22Rv1 (cell line): ENCODE measurements around the gene SAPCD2.

Source experiments
- H3K27ac ChIP-seq: fragments of 450-650 bp; 2 replicates; pipeline ENCODE4 v1.5.1; 2017
- ZFX ChIP-seq: fragments of 450-650 bp; IDR thresholded peaks from 2 replicates; pipeline ENCODE4 v1.6.1; 2017; ENCODE audit warnings: antibody characterized with exemption, borderline replicate concordance
- TF ChIP-seq, protein P1 (sequence below): fragments of 450-650 bp; IDR thresholded peaks from 2 replicates; pipeline ENCODE4 v1.5.1; 2017; ENCODE audit warnings: mild to moderate bottlenecking

The SAPCD2 gene

DNA sequence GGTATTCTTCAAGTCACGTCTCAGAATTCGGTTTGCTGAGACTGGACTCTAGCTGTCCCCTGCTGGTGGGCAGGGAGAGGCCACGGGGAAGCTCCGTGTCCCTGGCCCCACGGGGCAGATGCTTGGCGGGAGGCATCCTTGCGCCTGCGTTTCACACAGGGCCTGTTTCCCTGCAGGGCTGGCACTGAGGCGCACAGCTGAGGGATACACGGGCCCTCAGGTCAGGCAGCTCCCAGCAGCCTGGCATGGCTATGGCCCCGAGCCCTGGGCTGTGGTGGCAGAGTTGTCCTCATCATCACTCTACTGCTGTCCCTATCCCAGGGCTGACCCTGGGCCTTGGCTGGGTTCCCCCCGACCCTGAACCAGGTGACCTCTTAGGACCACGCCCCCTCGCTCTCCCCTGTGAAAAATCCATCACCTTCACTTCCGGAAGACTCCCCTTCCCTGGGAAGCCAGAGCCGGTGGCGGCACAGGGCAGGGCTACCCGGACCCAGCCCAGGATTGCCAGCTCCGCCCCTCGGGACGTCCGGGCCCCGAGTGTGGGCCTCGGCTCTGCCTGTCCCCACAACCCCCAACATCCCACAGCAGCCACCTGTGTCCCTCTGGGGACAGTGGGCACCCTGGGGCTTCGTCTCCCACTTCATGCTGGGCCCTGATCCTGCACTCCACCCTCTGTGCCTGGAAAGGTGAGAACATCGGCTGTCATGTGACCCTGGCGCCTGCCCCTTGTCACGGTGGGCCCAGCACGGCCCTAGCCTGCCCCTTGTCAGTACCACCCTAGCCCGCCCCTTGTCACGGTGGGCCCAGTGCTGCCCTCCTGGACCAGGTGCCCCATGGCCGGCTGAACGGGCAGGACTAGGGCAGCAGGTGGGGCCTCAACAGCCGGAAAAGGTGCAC is 39.1 kb upstream of the SAPCD2 start:
- H3K27ac ChIP-seq, result peak overlapping the region; percentile 36
- TF ChIP-seq, protein P1, sequence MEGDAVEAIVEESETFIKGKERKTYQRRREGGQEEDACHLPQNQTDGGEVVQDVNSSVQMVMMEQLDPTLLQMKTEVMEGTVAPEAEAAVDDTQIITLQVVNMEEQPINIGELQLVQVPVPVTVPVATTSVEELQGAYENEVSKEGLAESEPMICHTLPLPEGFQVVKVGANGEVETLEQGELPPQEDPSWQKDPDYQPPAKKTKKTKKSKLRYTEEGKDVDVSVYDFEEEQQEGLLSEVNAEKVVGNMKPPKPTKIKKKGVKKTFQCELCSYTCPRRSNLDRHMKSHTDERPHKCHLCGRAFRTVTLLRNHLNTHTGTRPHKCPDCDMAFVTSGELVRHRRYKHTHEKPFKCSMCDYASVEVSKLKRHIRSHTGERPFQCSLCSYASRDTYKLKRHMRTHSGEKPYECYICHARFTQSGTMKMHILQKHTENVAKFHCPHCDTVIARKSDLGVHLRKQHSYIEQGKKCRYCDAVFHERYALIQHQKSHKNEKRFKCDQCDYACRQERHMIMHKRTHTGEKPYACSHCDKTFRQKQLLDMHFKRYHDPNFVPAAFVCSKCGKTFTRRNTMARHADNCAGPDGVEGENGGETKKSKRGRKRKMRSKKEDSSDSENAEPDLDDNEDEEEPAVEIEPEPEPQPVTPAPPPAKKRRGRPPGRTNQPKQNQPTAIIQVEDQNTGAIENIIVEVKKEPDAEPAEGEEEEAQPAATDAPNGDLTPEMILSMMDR, result no peak
- TF ChIP-seq ZFX, result no peak

DNA sequence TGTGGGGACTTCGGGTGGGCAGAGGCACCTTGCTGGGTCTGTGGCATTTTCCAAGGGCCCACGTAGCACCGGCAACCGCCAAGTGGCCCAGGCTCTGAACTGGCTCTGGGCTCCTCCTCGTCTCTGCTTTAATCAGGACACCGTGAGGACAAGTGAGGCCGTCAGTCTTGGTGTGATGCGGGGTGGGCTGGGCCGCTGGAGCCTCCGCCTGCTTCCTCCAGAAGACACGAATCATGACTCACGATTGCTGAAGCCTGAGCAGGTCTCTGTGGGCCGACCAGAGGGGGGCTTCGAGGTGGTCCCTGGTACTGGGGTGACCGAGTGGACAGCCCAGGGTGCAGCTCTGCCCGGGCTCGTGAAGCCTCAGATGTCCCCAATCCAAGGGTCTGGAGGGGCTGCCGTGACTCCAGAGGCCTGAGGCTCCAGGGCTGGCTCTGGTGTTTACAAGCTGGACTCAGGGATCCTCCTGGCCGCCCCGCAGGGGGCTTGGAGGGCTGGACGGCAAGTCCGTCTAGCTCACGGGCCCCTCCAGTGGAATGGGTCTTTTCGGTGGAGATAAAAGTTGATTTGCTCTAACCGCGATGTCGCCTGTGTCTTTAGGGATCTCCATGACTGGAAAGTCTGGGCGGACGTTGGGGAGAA is 38.4 kb upstream of the SAPCD2 start:
- TF ChIP-seq ZFX, result no peak
- TF ChIP-seq, protein P1, result no peak
- peak overlapping the region; percentile 36 for H3K27ac ChIP-seq

DNA sequence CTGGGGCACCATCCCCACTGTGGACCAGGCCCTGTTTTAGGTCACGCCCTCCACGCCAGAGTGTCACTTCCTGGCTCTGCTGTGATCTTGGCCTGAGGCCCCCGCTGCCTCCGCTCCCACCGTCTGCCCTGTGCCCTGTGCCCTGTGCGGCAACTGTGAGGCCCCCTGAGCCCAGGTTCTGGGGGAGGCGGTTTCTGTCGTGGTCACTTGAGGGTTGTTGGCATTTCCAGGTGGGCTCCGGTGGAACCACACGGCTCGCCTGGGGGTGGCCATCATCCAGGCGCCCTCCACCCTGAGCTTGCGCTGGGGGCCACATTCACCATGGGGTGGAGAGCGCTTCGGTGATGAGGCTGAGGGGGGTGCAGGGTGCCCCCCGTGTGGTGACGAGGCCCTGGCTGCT is 37.6 kb upstream of the SAPCD2 start:
- H3K27ac ChIP-seq, result no peak overlapping the region
- TF ChIP-seq, protein P1, result no peak
- TF ChIP-seq ZFX, result no peak

DNA sequence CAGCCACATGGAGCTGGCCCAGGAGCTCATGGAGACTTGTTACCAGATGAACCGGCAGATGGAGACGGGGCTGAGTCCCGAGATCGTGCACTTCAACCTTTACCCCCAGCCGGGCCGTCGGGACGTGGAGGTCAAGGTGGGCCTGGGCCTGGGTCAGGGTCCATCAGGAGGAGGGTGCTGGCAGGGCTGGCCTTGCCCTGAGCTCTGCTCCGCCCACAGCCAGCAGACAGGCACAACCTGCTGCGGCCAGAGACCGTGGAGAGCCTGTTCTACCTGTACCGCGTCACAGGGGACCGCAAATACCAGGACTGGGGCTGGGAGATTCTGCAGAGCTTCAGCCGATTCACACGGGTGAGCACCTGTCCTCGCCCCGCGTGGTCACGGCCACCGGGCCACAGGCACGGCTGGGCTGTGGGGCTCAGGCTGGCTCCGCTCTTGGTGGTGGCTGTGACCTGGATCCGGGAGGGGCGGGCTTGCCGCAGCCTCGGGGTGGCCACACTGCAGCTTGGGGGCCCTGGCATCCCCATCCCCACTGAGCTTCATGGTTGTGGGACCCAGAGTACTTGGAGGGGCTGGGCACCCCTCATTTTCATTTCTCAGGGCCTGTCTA is 37.1 kb upstream of the SAPCD2 start:
- H3K27ac ChIP-seq, result no peak overlapping the region
- TF ChIP-seq ZFX, result no peak
- TF ChIP-seq, protein P1, result no peak

DNA sequence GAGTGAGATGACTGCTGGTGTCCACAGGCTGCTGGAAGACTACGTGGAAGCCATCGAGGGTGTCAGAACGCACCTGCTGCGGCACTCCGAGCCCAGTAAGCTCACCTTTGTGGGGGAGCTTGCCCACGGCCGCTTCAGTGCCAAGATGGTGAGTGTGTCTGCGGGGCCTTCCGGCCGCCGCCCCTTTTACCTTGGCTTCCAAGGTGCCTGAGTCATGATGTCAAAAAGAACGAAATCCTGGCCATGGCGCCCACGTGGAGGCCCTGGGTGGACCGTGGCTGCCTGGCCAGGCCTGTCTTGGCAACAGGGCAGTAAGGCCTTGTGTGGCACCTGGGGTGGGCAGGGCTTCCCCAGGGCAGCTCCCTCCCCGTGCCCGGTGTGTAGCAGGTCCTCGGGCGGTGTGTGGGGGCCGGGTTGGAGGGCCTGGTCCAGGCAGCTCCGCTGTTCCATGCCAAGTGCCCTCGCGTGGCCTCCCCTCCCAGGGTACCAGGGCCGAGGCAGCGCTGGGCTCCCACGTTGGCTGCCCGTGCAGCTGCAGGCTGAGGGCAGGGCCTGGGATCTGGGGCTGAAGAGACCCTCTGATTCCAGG is 36.4 kb upstream of the SAPCD2 start:
- no peak overlapping the region for H3K27ac ChIP-seq
- no peak for TF ChIP-seq ZFX
- TF ChIP-seq, protein P1, result no peak

DNA sequence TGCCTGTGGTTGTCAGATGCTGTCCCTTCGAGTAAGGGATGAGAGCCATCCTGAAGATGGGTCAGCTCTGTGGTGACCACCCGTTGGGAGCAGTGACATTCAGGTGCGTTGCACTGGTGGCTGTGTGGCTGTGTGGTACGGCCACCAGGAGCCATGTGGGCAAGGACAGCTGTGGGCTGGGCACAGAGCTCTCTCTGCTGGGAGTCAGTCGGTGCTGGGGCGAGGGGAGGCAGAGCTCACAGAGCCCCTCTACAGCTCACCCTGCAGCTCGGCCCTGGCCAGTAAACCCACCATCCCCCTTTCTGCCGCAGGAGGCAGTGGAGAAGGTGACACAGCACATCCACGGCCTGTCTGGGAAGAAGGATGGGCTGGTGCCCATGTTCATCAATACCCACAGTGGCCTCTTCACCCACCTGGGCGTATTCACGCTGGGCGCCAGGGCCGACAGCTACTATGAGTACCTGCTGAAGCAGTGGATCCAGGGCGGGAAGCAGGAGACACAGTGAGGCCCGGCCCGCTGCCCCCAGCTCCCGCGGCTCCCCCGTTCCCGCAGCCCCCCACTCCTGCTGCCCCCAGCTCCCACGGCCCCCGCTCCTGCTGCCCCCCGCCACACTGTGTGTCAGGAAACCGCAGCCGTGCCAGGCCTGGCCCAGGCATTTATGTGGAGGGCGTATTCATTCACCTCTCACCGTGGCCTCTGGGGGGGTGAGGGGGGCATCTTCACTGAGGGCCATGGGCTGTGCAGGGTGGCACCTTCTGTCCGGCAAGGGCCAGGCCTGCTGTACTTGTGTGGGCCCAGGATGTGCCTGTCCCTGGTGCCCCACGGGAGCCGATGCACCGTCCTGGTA is 35.7 kb upstream of the SAPCD2 start:
- H3K27ac ChIP-seq, result no peak overlapping the region

More for the DNA sequence above, 35.7 kb upstream of the SAPCD2 start:
- no peak for TF ChIP-seq ZFX
- TF ChIP-seq, protein P1, result no peak
